H1 (cell line): ENCODE results near the gene NR0B2.

Source experiments
- CHD1 ChIP-seq: IDR thresholded peaks from 2 replicates; pipeline ENCODE4 v1.6.1; 2012; ENCODE audit warnings: low read depth, low read length, improper control_type of control experiment
- CREB1 ChIP-seq: IDR thresholded peaks from 2 replicates; pipeline ENCODE4 v1.6.1; 2012; ENCODE audit warnings: inconsistent platforms
- CTCF ChIP-seq, 3 experiments: IDR thresholded peaks; 1 replicate in 2 of 3; 2 replicates in 1 of 3; pipeline versions ENCODE4 v1.5.1 to v1.6.1; 2011; ENCODE audit warnings: low read length in 3 of 3, mild to moderate bottlenecking in 3 of 3, inconsistent platforms in 2 of 3, low read depth in 1 of 3, moderate library complexity in 1 of 3; ENCODE audit not compliant: insufficient read depth in 1 of 3; ENCODE audit errors: control extremely low read depth in 1 of 3
- EZH2 ChIP-seq: fragments of 200-600 bp; sonication (generic); IDR thresholded peaks from 2 replicates; pipeline ENCODE4 v1.7.1; 2012; ENCODE audit warnings: low read depth, mild to moderate bottlenecking, moderate library complexity, low read length, inconsistent platforms; ENCODE audit not compliant: severe bottlenecking
- JUND ChIP-seq: IDR thresholded peaks from 2 replicates; pipeline ENCODE4 v1.6.1; 2011; ENCODE audit warnings: mild to moderate bottlenecking, improper control_type of control experiment, low read length
- NRF1 ChIP-seq: IDR thresholded peaks from 2 replicates; pipeline ENCODE4 v1.6.1; 2011; ENCODE audit warnings: mild to moderate bottlenecking, low read depth, low read length, improper control_type of control experiment
- POLR2A ChIP-seq, 2 experiments: IDR thresholded peaks; 1 replicate in 1 of 2; 2 replicates in 1 of 2; pipeline ENCODE4 v1.6.1; 2011; ENCODE audit warnings: low read depth in 2 of 2, low read length in 2 of 2, mild to moderate bottlenecking in 2 of 2; ENCODE audit errors: control extremely low read depth in 1 of 2
- SP1 ChIP-seq: IDR thresholded peaks from 2 replicates; pipeline ENCODE4 v1.6.1; 2011; ENCODE audit warnings: low read depth, low read length

- TF ChIP-seq EZH2 (no peak), NRF1 (no peak), CTCF (IDR thresholded peaks at IDR 0.05; ENCODE audit: control extremely low read depth in 1 of 3, insufficient read depth in 1 of 3, low read depth in 1 of 3, low read length in 3 of 3) (no peak), CREB1 (no peak), CHD1 (no peak), JUND (no peak), POLR2A (IDR thresholded peaks at IDR 0.05; ENCODE audit: control extremely low read depth in 1 of 2, low read depth in 2 of 2, low read length in 2 of 2) (no peak), SP1 (no peak)
Measured at GRCh38 chr1:26960625-26960966, 46.8 kb upstream of the NR0B2 start.
